ENCODE results near the gene CAPN2. TPM values are rescaled to one million over a fixed set of nuclear protein-coding genes. Genes with fewer than 3 reads are reported as not detected.

Gene CAPN2
- polyA plus RNA-seq, 3 donors = 127 to 186 (median 182) TPM

- peaks cover 60 to 80% of the 10 kb centered on the region in 2 donors for H3K36me3 ChIP-seq (replicated peaks in 1 of 2; ENCODE audit: control insufficient read depth in 1 of 2, insufficient read depth in 2 of 2, low read length in 2 of 2)
- WGBS (ENCODE audit: insufficient coverage) = 98% methylated on average over 5 of the region's 7 CpGs
- H3K4me2 ChIP-seq (replicated peaks; ENCODE audit: extremely low read depth, low read length, poor library complexity, severe bottlenecking) = no peak overlapping the region
- H2AFZ ChIP-seq (ENCODE audit: insufficient read depth, low read depth, low read length, poor library complexity, severe bottlenecking) = no peak overlapping the region
- no peaks in the 10 kb centered on the region for H3K27me3 ChIP-seq (ENCODE audit: control insufficient read depth in 2 of 2, insufficient read depth in 2 of 2, low read length in 2 of 2)
- H3K27ac ChIP-seq (ENCODE audit: low read depth in 1 of 2, low read length in 2 of 2) = peak overlapping the region in 1 of 2 donors; percentile 40
- no peak for DNase-seq
- Mint-ChIP-seq H3K4me1 (no peaks in the 10 kb centered on the region), H3K36me3 (peaks cover 64 to 71% of the 10 kb centered on the region in 2 donors), H3K27me3 (ENCODE audit: low read depth in 3 of 3) (peaks cover 0 to 1% (median 0%) of the 10 kb centered on the region in 3 donors), H3K9me3 (no peaks in the 10 kb centered on the region), H3K4me3 (no peak overlapping the region), H3K27ac (peak overlapping the region in 3 of 7 donors; percentile 27 to 50 (median 40))
- no peak overlapping the region for H3K4me3 ChIP-seq (replicated peaks in 1 of 3; ENCODE audit: low read depth in 2 of 3, low read length in 3 of 3)
- H3K9ac ChIP-seq (ENCODE audit: insufficient read depth, low read length, poor library complexity, severe bottlenecking) = peak overlapping the region; percentile 15
- TF ChIP-seq CTCF (IDR thresholded peaks at IDR 0.05) = no peak
- no peaks in the 10 kb centered on the region for H3K4me1 ChIP-seq (ENCODE audit: control insufficient read depth in 1 of 2, insufficient read depth in 2 of 2, low read length in 2 of 2)
- no peaks in the 10 kb centered on the region for H3K9me3 ChIP-seq (replicated peaks in 1 of 2; ENCODE audit: control insufficient read depth in 1 of 2, insufficient read depth in 1 of 2, low read length in 2 of 2)
- H4K20me1 ChIP-seq (ENCODE audit: insufficient read depth, low read length) = peaks cover 81% of the 10 kb centered on the region
- peaks cover 59% of the 10 kb centered on the region for H3K79me2 ChIP-seq (ENCODE audit: insufficient read depth, low read length)
- intact Hi-C loops (cut with micrococcal nuclease) = no loop called here
Observed at GRCh38 chr1:223737342-223737741, 25.0 kb downstream of the CAPN2 start.

- intact Hi-C loops (cut with micrococcal nuclease) = no loop called here
- H3K9me3 ChIP-seq (replicated peaks in 1 of 2; ENCODE audit: control insufficient read depth in 1 of 2, insufficient read depth in 1 of 2, low read length in 2 of 2) = no peaks in the 10 kb centered on the region
- no peak for TF ChIP-seq CTCF (IDR thresholded peaks at IDR 0.05)
- no peak for DNase-seq
- H3K9ac ChIP-seq (ENCODE audit: insufficient read depth, low read length, poor library complexity, severe bottlenecking) = no peak overlapping the region
- no peak overlapping the region for H3K4me3 ChIP-seq (replicated peaks in 1 of 3; ENCODE audit: low read depth in 2 of 3, low read length in 3 of 3)
- H3K36me3 ChIP-seq (replicated peaks in 1 of 2; ENCODE audit: control insufficient read depth in 1 of 2, insufficient read depth in 2 of 2, low read length in 2 of 2) = peaks cover 60 to 80% of the 10 kb centered on the region in 2 donors
- 97% methylated on average over 7 of the region's 14 CpGs for WGBS (ENCODE audit: insufficient coverage)
- peak overlapping the region in 1 of 2 donors; percentile 36 for H3K27ac ChIP-seq (ENCODE audit: low read depth in 1 of 2, low read length in 2 of 2)
- peaks cover 49% of the 10 kb centered on the region for H3K79me2 ChIP-seq (ENCODE audit: insufficient read depth, low read length)
- no peaks in the 10 kb centered on the region for H3K27me3 ChIP-seq (ENCODE audit: control insufficient read depth in 2 of 2, insufficient read depth in 2 of 2, low read length in 2 of 2)
- no peaks in the 10 kb centered on the region for H3K4me1 Mint-ChIP-seq
- H3K27me3 Mint-ChIP-seq (ENCODE audit: low read depth in 3 of 3) = peaks cover 0 to 1% (median 0%) of the 10 kb centered on the region in 3 donors
- peaks cover 65 to 71% of the 10 kb centered on the region in 2 donors for H3K36me3 Mint-ChIP-seq
- no peak overlapping the region for H2AFZ ChIP-seq (ENCODE audit: insufficient read depth, low read depth, low read length, poor library complexity, severe bottlenecking)
- no peak overlapping the region for H3K4me2 ChIP-seq (replicated peaks; ENCODE audit: extremely low read depth, low read length, poor library complexity, severe bottlenecking)
- H3K9me3 Mint-ChIP-seq = no peaks in the 10 kb centered on the region
- H3K4me1 ChIP-seq (ENCODE audit: control insufficient read depth in 1 of 2, insufficient read depth in 2 of 2, low read length in 2 of 2) = no peaks in the 10 kb centered on the region
- H4K20me1 ChIP-seq (ENCODE audit: insufficient read depth, low read length) = peaks cover 81% of the 10 kb centered on the region
- H3K27ac Mint-ChIP-seq = peak overlapping the region in 4 of 7 donors; percentile 1 to 77 (median 34)
- no peak overlapping the region for H3K4me3 Mint-ChIP-seq
Observed at GRCh38 chr1:223738465-223739365, 26.4 kb downstream of the CAPN2 start.

Data from CD14-positive monocyte (primary cell).